GM12892 (cell line): ENCODE results near the gene RNF152.

Experiments
- POLR2A ChIP-seq: IDR thresholded peaks from 2 replicates; pipeline ENCODE4 v1.6.1; 2011; ENCODE audit warnings: low read depth, low read length, control low read depth
- POLR2AphosphoS5 ChIP-seq: IDR thresholded peaks from 2 replicates; pipeline ENCODE4 v1.6.1; 2011; ENCODE audit warnings: low read depth, low read length, control low read depth

DNA sequence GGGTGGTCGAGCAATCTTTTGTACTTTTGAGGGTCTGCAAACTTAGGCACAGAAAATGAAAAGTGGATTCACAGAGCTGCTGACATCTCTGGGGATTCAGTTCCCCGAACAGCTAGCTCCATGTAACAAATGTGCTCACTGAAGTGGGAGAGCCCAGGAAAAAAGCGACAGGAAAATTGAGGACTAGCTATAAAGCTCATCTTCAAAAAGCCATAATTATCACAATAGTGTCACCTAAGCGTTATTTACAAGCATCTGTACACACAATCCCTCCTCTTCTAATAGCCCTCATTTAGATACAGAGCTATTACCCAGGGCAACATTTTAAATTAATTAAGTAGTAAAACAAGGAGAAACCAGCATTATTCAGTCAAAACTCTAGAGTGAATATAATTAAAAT lies 36.1 kb downstream of the RNF152 start:
- TF ChIP-seq POLR2A: no peak
- TF ChIP-seq POLR2AphosphoS5: no peak
